PC-3 (cell line): ENCODE measurements around the gene MAPK8.

Source experiments
- CTCF ChIP-seq: fragments of 300-600 bp; sonication (generic); conservative IDR thresholded peaks from 2 replicates; pipeline ENCODE4 v1.5.1; 2017; ENCODE audit warnings: antibody characterized with exemption, low read depth, mild to moderate bottlenecking, low read length
- EZH2phosphoT487 ChIP-seq: fragments of 300-600 bp; sonication (generic); IDR thresholded peaks from 2 replicates; pipeline ENCODE4 v1.6.1; 2018; ENCODE audit warnings: mild to moderate bottlenecking, antibody characterized with exemption, low read length, borderline replicate concordance

GRCh38 chr10:48468866-48469511, 162.5 kb downstream of the MAPK8 start:
- TF ChIP-seq CTCF (no peak), EZH2phosphoT487 (no peak)
